Naive thymus-derived CD4-positive, alpha-beta T cell (primary cell): ENCODE measurements around the gene ADGRL3. TPM values are rescaled to one million over a fixed set of nuclear protein-coding genes. Genes with fewer than 3 reads are reported as not detected.

Source experiments
- ATAC-seq: fragments of 150-1000 bp; cut with Tn5 transposase; 2 replicates; pipeline ENCODE4 v1.10.0; 2021; ENCODE audit warnings: mild to moderate bottlenecking, moderate library complexity
- CTCF ChIA-PET: fragments of 350-600 bp; sonication (Branson Sonifier 250); formaldehyde crosslinking; loops from one replicate; lab custom pipeline; 2021; ENCODE audit warnings: antibody characterized with exemption; lab: Charles Lee
- POLR2A ChIA-PET: fragments of 350-600 bp; sonication (Branson Sonifier 250); formaldehyde crosslinking; loops from one replicate; lab custom pipeline; 2021; ENCODE audit warnings: antibody characterized with exemption, inconsistent platforms; lab: Charles Lee
- DNase-seq, 9 donors: peaks; one replicate each; pipeline versions ENCODE4 v3.0.0 to v3.0.0-alpha.2; 2020 to 2022; ENCODE audit warnings: mixed read lengths in 1 of 9
- H3K27ac ChIP-seq: one replicate; pipeline ENCODE4 v1.7.0; 2013; ENCODE audit warnings: mild to moderate bottlenecking, low read depth, low read length, moderate library complexity
- H3K27me3 ChIP-seq, 2 donors: one replicate each; pipeline ENCODE4 v1.7.0; 2013; ENCODE audit warnings: low read length in 2 of 2, mild to moderate bottlenecking in 2 of 2, moderate library complexity in 2 of 2; ENCODE audit not compliant: control insufficient read depth in 2 of 2, insufficient read depth in 2 of 2
- H3K36me3 ChIP-seq, 3 experiments: 1 replicate in 2 of 3; 2 replicates in 1 of 3; pipeline ENCODE4 v1.7.0; 2013; ENCODE audit warnings: low read length in 3 of 3, mild to moderate bottlenecking in 3 of 3, moderate library complexity in 1 of 3; ENCODE audit not compliant: insufficient read depth in 3 of 3, control insufficient read depth in 2 of 3
- H3K4me1 ChIP-seq, 2 donors: one replicate each; pipeline ENCODE4 v1.7.0; 2013; ENCODE audit warnings: low read length in 2 of 2, mild to moderate bottlenecking in 2 of 2, moderate library complexity in 1 of 2; ENCODE audit not compliant: control insufficient read depth in 2 of 2, insufficient read depth in 2 of 2
- H3K4me3 ChIP-seq: 2 replicates; pipeline ENCODE4 v1.7.0; 2013; ENCODE audit warnings: mild to moderate bottlenecking, low read length
- H3K9me3 ChIP-seq, 3 experiments: 1 replicate in 2 of 3; 2 replicates in 1 of 3; pipeline ENCODE4 v1.7.0; 2013; ENCODE audit warnings: low read length in 3 of 3; ENCODE audit not compliant: control insufficient read depth in 2 of 3
- H3K27ac Mint-ChIP-seq, 9 donors: one replicate each; pipeline ENCODE4 v1.8.0; 2020 to 2022; ENCODE audit warnings: mixed read lengths in 9 of 9, mild to moderate bottlenecking in 8 of 9, moderate library complexity in 5 of 9, inconsistent platforms in 2 of 9
- H3K27me3 Mint-ChIP-seq, 5 donors: one replicate each; pipeline ENCODE4 v1.8.0; 2021 to 2022; ENCODE audit warnings: mixed read lengths in 5 of 5, mild to moderate bottlenecking in 1 of 5
- H3K36me3 Mint-ChIP-seq, 5 donors: one replicate each; pipeline ENCODE4 v1.8.0; 2020 to 2022; ENCODE audit warnings: mixed read lengths in 5 of 5, mild to moderate bottlenecking in 3 of 5, inconsistent platforms in 1 of 5
- H3K4me1 Mint-ChIP-seq, 7 donors: one replicate each; pipeline ENCODE4 v1.8.0; 2020 to 2022; ENCODE audit warnings: mixed read lengths in 7 of 7, mild to moderate bottlenecking in 3 of 7, inconsistent platforms in 1 of 7
- H3K4me3 Mint-ChIP-seq, 10 donors: one replicate each; pipeline ENCODE4 v1.8.0; 2020 to 2022; ENCODE audit warnings: mild to moderate bottlenecking in 10 of 10, mixed read lengths in 10 of 10, moderate library complexity in 6 of 10, inconsistent platforms in 2 of 10
- H3K9me3 Mint-ChIP-seq, 11 donors: one replicate each; pipeline ENCODE4 v1.8.0; 2020 to 2022; ENCODE audit warnings: mixed read lengths in 11 of 11, mild to moderate bottlenecking in 4 of 11, inconsistent platforms in 1 of 11, moderate library complexity in 1 of 11
- intact Hi-C, 2 donors: fragments of 100-400 bp; cut with micrococcal nuclease; formaldehyde crosslinking; loops; one replicate each; pipeline ENCODE4 v1.15.1; 2023
- polyA plus RNA-seq, 2 donors: library from polyadenylated mRNA; unstranded; fragments of 300-500 nt; fragmentation: Illumina TruSeq; gene quantifications; one replicate each; pipeline ENCODE4 v1.2.3, GENCODE V29; 2021
- total RNA-seq, 6 experiments: library from RNA in 5 of 6; stranded (reverse) in 5 of 6; gene quantifications; 1 replicate in 5 of 6; 2 replicates in 1 of 6; pipeline ENCODE4 v1.2.3 and lab custom pipeline; 2021 to 2026

Gene ADGRL3
- total and polyA plus RNA-seq, 7 experiments from 2014 or later = not detected

DNA sequence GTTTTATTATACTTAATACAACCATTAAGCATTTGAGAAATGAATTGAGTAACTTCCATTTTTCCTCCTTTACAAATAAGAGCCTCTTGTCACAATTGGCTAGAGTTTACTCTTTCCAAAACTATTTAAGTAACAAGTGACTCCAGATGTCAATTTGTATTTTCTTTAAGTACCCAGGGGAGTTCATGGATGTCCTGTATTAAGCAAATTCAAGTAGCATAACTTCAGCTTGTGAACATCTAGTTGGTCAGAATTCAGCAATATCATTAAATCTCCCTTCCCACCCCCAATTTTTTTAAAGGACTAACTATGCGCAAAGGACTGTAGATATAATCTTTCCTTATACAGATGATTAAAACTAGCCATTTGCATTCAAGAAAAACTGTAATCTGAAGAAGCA lies 1.4 kb upstream of the ADGRL3 start:
- H3K27ac Mint-ChIP-seq = no peak overlapping the region
- Histone ChIP-seq H3K4me1 (no peaks in the 10 kb centered on the region), H3K36me3 (no peaks in the 10 kb centered on the region), H3K9me3 (no peaks in the 10 kb centered on the region), H3K27me3 (no peaks in the 10 kb centered on the region), H3K4me3 (no peak overlapping the region), H3K27ac (no peak overlapping the region)
- intact Hi-C loops = no loop called here
- H3K27me3 Mint-ChIP-seq = peaks cover 38 to 49% (median 43%) of the 10 kb centered on the region in 5 donors
- ATAC-seq = no peak
- DNase-seq = no peak
- peaks cover 0 to 13% (median 1%) of the 10 kb centered on the region in 5 donors for H3K36me3 Mint-ChIP-seq
- H3K4me1 Mint-ChIP-seq = peaks cover 0 to 3% (median 2%) of the 10 kb centered on the region in 7 donors
- POLR2A ChIA-PET = no interaction called here
- H3K4me3 Mint-ChIP-seq = no peak overlapping the region
- H3K9me3 Mint-ChIP-seq = peaks cover 0 to 18% (median 8%) of the 10 kb centered on the region in 11 donors
- CTCF ChIA-PET = no interaction called here

DNA sequence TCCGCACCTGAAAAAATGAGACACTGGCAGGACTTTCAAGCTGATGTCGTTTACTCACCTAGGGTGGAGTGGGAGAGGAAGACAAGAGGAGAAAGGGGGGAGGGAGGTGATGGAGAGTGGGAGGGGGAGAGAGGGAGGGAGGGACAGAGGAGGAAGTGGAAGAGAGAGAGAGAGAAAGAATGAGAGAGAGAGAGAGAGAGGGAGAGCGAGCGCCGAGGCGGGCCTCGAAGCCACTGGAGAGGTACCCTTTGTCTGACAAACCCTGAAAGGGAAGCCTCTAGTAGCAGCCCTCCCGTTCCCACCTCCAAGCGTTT lies 296 bp upstream of the ADGRL3 start:
- POLR2A ChIA-PET = no interaction called here

DNA sequence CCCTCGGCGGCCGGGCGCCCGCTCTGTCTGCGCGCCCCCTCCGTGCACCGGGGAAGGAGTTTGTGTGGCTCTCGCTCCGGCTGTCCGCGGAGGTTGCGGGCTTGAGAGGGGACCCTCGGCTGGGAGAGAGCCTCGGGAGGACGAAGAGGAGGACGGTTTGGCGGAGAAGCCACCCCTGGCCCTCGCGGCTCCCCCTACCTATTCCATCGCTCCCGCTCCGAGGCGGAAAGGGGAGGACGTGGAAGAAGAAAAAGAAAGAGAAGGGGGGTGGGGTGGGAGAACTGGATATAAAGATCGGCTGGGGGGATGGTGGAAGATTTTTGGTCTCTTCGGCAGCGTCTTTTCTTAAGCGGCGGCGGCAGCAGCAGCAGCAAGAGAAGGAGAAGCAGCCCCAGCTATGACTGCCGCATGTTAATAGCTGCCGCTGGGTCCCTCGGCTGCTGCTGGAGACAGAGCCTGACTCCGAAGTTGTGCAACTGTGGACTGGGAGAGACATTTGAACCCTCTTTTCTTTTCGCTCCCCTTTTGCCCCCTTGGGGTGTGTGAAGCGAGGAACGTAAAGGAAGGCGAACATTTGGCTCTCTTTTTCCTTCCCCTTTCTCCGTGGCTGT lies 895 bp downstream of the ADGRL3 start:
- CTCF ChIA-PET = no interaction called here
- Histone ChIP-seq H3K27me3 (no peaks in the 10 kb centered on the region), H3K4me3 (no peak overlapping the region), H3K4me1 (no peaks in the 10 kb centered on the region), H3K36me3 (no peaks in the 10 kb centered on the region), H3K9me3 (no peaks in the 10 kb centered on the region), H3K27ac (no peak overlapping the region)
- intact Hi-C loops = no loop called here
- peaks cover 49 to 55% (median 52%) of the 10 kb centered on the region in 5 donors for H3K27me3 Mint-ChIP-seq
- peaks cover 0 to 13% (median 1%) of the 10 kb centered on the region in 5 donors for H3K36me3 Mint-ChIP-seq
- no peak overlapping the region for H3K27ac Mint-ChIP-seq
- DNase-seq = no peak
- peaks cover 0 to 3% (median 2%) of the 10 kb centered on the region in 7 donors for H3K4me1 Mint-ChIP-seq
- POLR2A ChIA-PET = no interaction called here
- no peak overlapping the region for H3K4me3 Mint-ChIP-seq
- no peak for ATAC-seq
- peaks cover 0 to 18% (median 8%) of the 10 kb centered on the region in 11 donors for H3K9me3 Mint-ChIP-seq

More for the DNA sequence above, 296 bp upstream of the ADGRL3 start:
- Histone ChIP-seq H3K27me3 (no peaks in the 10 kb centered on the region), H3K4me1 (no peaks in the 10 kb centered on the region), H3K4me3 (no peak overlapping the region), H3K36me3 (no peaks in the 10 kb centered on the region), H3K9me3 (no peaks in the 10 kb centered on the region), H3K27ac (no peak overlapping the region)
- H3K27ac Mint-ChIP-seq = no peak overlapping the region
- intact Hi-C loops = no loop called here
- DNase-seq = no peak
- peak overlapping the region in 1 of 10 donors; percentile 41 for H3K4me3 Mint-ChIP-seq
- ATAC-seq = no peak
- peaks cover 0 to 13% (median 1%) of the 10 kb centered on the region in 5 donors for H3K36me3 Mint-ChIP-seq
- H3K9me3 Mint-ChIP-seq = peaks cover 0 to 18% (median 8%) of the 10 kb centered on the region in 11 donors
- CTCF ChIA-PET = no interaction called here
- H3K27me3 Mint-ChIP-seq = peaks cover 46 to 52% (median 48%) of the 10 kb centered on the region in 5 donors
- H3K4me1 Mint-ChIP-seq = peaks cover 0 to 3% (median 2%) of the 10 kb centered on the region in 7 donors

- Histone ChIP-seq H3K4me1 (no peaks in the 10 kb centered on the region), H3K27ac (no peak overlapping the region), H3K9me3 (no peaks in the 10 kb centered on the region), H3K27me3 (no peaks in the 10 kb centered on the region), H3K36me3 (no peaks in the 10 kb centered on the region), H3K4me3 (no peak overlapping the region)
- Mint-ChIP-seq H3K9me3 (peaks cover 0 to 18% (median 8%) of the 10 kb centered on the region in 11 donors), H3K27me3 (peaks cover 49 to 55% (median 52%) of the 10 kb centered on the region in 5 donors), H3K27ac (no peak overlapping the region), H3K4me3 (peak overlapping the region in 1 of 10 donors; percentile 27), H3K36me3 (peaks cover 0 to 13% (median 1%) of the 10 kb centered on the region in 5 donors), H3K4me1 (peaks cover 0 to 3% (median 2%) of the 10 kb centered on the region in 7 donors)
- CTCF ChIA-PET = no interaction called here
- no peak for ATAC-seq
- intact Hi-C loops = no loop called here
- no peak for DNase-seq
- POLR2A ChIA-PET = no interaction called here
Measured at GRCh38 chr4:61201561-61201960, 1.4 kb downstream of the ADGRL3 start.

- Histone ChIP-seq H3K9me3 (no peaks in the 10 kb centered on the region), H3K27ac (no peak overlapping the region), H3K36me3 (no peaks in the 10 kb centered on the region), H3K4me1 (no peaks in the 10 kb centered on the region), H3K4me3 (no peak overlapping the region), H3K27me3 (no peaks in the 10 kb centered on the region)
- POLR2A ChIA-PET = no interaction called here
- Mint-ChIP-seq H3K4me3 (no peak overlapping the region), H3K9me3 (peaks cover 0 to 19% (median 8%) of the 10 kb centered on the region in 11 donors), H3K27me3 (peaks cover 49 to 55% (median 52%) of the 10 kb centered on the region in 5 donors), H3K4me1 (peaks cover 0 to 3% (median 2%) of the 10 kb centered on the region in 7 donors), H3K36me3 (peaks cover 0 to 13% (median 1%) of the 10 kb centered on the region in 5 donors), H3K27ac (no peak overlapping the region)
- CTCF ChIA-PET = no interaction called here
- intact Hi-C loops = no loop called here
- ATAC-seq (no peak), DNase-seq (no peak)
Measured at GRCh38 chr4:61201961-61202637, 2.0 kb downstream of the ADGRL3 start.

DNA sequence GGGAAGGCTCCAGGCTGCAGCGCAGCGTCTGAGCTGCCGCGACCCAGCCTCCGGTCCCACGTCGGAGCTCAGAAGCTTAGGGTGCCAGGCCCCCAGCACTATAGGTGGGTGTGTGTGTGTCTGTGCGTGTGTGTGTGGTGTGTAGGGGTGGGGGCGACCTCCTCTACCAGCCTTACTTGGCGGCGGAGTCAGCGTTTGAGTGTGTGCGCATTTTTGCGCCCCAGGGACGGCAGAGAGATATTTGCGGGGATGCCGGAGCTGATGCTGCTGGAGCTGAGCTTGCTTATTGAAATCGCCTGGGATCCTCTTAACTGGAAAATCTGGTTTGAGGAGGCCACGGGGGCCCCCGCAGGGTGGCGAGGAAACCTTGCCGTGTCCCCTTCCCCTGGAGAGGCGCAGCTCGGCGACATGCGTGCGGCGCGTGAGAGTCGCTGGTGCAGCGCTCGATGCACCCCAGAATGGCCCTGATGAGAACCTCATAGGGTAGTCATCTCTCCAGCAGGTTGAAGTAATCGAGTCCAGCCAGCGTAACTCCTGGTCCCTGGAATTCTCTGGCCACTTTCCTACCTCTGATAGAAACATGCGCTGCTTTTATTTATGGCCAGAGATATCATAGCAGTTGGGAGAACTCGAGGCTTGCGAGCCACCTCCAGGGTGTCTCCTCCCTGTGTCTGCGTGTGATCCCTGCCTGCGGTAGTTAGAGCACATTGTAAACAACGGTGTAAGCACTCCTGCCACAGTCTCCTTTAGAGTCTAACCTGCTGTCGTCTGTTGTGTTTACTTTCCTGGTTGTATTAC lies 2.7 kb downstream of the ADGRL3 start:
- CTCF ChIA-PET = no interaction called here
- H3K36me3 ChIP-seq = no peaks in the 10 kb centered on the region
- H3K27ac Mint-ChIP-seq = no peak overlapping the region
- no peak for ATAC-seq
- H3K9me3 Mint-ChIP-seq = peaks cover 0 to 26% (median 9%) of the 10 kb centered on the region in 11 donors
- no peak for DNase-seq
- intact Hi-C loops = no loop called here
- H3K4me1 Mint-ChIP-seq = peaks cover 0 to 3% (median 2%) of the 10 kb centered on the region in 7 donors
- no peak overlapping the region for H3K27ac ChIP-seq
- no peaks in the 10 kb centered on the region for H3K9me3 ChIP-seq
- no peaks in the 10 kb centered on the region for H3K4me1 ChIP-seq
- no peak overlapping the region for H3K4me3 ChIP-seq
- H3K4me3 Mint-ChIP-seq = no peak overlapping the region
- H3K27me3 ChIP-seq = no peaks in the 10 kb centered on the region
- H3K27me3 Mint-ChIP-seq = peaks cover 49 to 55% (median 52%) of the 10 kb centered on the region in 5 donors
- POLR2A ChIA-PET = no interaction called here
- peaks cover 0 to 13% (median 1%) of the 10 kb centered on the region in 5 donors for H3K36me3 Mint-ChIP-seq
